HL-60 (cell line): ENCODE results near the gene GZMH.
"Not testable (repeated sequence)": the region's sequence is repeated elsewhere in the genome, so short reads cannot be mapped to it uniquely, and the experiment has no call there.

Experiments
- GABPA ChIP-seq: IDR thresholded peaks from 2 replicates; pipeline ENCODE4 v1.6.1; 2012; ENCODE audit warnings: low read depth
- POLR2AphosphoS5 ChIP-seq: IDR thresholded peaks from 2 replicates; pipeline ENCODE4 v1.6.1; 2012; ENCODE audit warnings: low read depth
- SPI1 ChIP-seq: IDR thresholded peaks from 2 replicates; pipeline ENCODE4 v1.6.1; 2012; ENCODE audit warnings: low read depth, mild to moderate bottlenecking, borderline replicate concordance
- TF ChIP-seq, protein P1 (sequence below): IDR thresholded peaks from one replicate; pipeline ENCODE4 v1.5.1; 2011; ENCODE audit warnings: low read length, control low read depth, inconsistent platforms; ENCODE audit not compliant: insufficient read depth
- TF ChIP-seq, protein P2 (sequence below): IDR thresholded peaks from 2 replicates; pipeline ENCODE4 v1.6.1; 2012; ENCODE audit warnings: low read depth; ENCODE audit not compliant: insufficient replicate concordance

DNA sequence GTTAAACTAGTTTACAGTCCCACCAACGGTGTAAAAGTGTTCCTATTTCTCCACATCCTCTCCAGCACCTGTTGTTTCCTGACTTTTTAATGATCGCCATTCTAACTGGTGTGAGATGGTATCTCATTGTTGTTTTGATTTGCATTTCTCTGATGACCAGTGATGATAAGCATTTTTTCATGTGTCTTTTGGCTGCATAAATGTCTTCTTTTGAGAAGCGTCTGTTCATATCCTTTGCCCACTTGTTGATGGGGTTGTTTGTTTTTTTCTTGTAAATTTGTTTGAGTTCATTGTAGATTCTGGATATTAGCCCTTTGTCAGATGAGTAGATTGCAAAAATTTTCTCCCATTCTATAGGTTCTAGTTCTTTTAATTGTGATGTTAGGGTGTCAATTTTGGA lies 25.1 kb downstream of the GZMH start:
- TF ChIP-seq, protein P1, sequence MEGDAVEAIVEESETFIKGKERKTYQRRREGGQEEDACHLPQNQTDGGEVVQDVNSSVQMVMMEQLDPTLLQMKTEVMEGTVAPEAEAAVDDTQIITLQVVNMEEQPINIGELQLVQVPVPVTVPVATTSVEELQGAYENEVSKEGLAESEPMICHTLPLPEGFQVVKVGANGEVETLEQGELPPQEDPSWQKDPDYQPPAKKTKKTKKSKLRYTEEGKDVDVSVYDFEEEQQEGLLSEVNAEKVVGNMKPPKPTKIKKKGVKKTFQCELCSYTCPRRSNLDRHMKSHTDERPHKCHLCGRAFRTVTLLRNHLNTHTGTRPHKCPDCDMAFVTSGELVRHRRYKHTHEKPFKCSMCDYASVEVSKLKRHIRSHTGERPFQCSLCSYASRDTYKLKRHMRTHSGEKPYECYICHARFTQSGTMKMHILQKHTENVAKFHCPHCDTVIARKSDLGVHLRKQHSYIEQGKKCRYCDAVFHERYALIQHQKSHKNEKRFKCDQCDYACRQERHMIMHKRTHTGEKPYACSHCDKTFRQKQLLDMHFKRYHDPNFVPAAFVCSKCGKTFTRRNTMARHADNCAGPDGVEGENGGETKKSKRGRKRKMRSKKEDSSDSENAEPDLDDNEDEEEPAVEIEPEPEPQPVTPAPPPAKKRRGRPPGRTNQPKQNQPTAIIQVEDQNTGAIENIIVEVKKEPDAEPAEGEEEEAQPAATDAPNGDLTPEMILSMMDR: not testable (repeated sequence)
- TF ChIP-seq POLR2AphosphoS5, GABPA, SPI1: not testable (repeated sequence)
- TF ChIP-seq, protein P2, sequence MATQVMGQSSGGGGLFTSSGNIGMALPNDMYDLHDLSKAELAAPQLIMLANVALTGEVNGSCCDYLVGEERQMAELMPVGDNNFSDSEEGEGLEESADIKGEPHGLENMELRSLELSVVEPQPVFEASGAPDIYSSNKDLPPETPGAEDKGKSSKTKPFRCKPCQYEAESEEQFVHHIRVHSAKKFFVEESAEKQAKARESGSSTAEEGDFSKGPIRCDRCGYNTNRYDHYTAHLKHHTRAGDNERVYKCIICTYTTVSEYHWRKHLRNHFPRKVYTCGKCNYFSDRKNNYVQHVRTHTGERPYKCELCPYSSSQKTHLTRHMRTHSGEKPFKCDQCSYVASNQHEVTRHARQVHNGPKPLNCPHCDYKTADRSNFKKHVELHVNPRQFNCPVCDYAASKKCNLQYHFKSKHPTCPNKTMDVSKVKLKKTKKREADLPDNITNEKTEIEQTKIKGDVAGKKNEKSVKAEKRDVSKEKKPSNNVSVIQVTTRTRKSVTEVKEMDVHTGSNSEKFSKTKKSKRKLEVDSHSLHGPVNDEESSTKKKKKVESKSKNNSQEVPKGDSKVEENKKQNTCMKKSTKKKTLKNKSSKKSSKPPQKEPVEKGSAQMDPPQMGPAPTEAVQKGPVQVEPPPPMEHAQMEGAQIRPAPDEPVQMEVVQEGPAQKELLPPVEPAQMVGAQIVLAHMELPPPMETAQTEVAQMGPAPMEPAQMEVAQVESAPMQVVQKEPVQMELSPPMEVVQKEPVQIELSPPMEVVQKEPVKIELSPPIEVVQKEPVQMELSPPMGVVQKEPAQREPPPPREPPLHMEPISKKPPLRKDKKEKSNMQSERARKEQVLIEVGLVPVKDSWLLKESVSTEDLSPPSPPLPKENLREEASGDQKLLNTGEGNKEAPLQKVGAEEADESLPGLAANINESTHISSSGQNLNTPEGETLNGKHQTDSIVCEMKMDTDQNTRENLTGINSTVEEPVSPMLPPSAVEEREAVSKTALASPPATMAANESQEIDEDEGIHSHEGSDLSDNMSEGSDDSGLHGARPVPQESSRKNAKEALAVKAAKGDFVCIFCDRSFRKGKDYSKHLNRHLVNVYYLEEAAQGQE: not testable (repeated sequence)
